ENCODE measurements around the gene TENM3. TPM values are rescaled to one million over a fixed set of nuclear protein-coding genes. Genes with fewer than 3 reads are reported as not detected.

The TENM3 gene
- polyA plus RNA-seq, 1 of the 3 experiments (the other 2 are of a cell fraction): 10.4 TPM

GRCh38 chr4:182644683-182645050, 401.5 kb downstream of the TENM3 start:
- Histone ChIP-seq H3K27ac (ENCODE audit: low read depth in 2 of 2, low read length in 1 of 2) (peak overlapping the region; percentile 53 to 90; a peak in 3 of 4 replicates), H3K4me3 (ENCODE audit: low read depth in 2 of 2, low read length in 1 of 2) (no peak overlapping the region), H4K20me1 (ENCODE audit: insufficient read depth) (no peaks in the 10 kb centered on the region), H3K27me3 (ENCODE audit: insufficient read depth) (no peaks in the 10 kb centered on the region), H3K4me2 (no peak overlapping the region), H3K9me3 (no peaks in the 10 kb centered on the region), H3F3A (replicated peaks; ENCODE audit: insufficient read depth) (peaks cover 27% of the 10 kb centered on the region), H2AFZ (ENCODE audit: low read depth) (no peak overlapping the region), H3K9me2 (no peaks in the 10 kb centered on the region), H3K9ac (no peak overlapping the region), H3K4me1 (ENCODE audit: control insufficient read depth in 1 of 2, insufficient read depth in 2 of 2, low read depth in 1 of 2, low read length in 1 of 2) (peaks cover 6% of the 10 kb centered on the region in 2 experiments; a peak in 3 of 4 replicates), H3K36me3 (replicated peaks in 1 of 2; ENCODE audit: control insufficient read depth in 1 of 2, insufficient read depth in 2 of 2, low read length in 1 of 2) (no peaks in the 10 kb centered on the region), H3K79me2 (ENCODE audit: insufficient read depth) (no peaks in the 10 kb centered on the region)
- DNase-seq: no peak
- TF ChIP-seq RCOR1 (IDR thresholded peaks at IDR 0.05; ENCODE audit: low read length): no peak
- no peak for TF ChIP-seq NRF1 (IDR thresholded peaks at IDR 0.05; ENCODE audit: low read depth, low read length)
- TF ChIP-seq TCF12 (IDR thresholded peaks at IDR 0.05): no peak
- TF ChIP-seq USF1 (IDR thresholded peaks at IDR 0.05; ENCODE audit: borderline replicate concordance, low read depth): no peak
- no peak for TF ChIP-seq CHD2 (IDR thresholded peaks at IDR 0.05; ENCODE audit: low read length, partially characterized antibody)
- no peak for TF ChIP-seq TEAD4 (IDR thresholded peaks at IDR 0.05; ENCODE audit: borderline replicate concordance, insufficient read depth)
- no peak for TF ChIP-seq YY1 (IDR thresholded peaks at IDR 0.05; ENCODE audit: low read depth)
- no peak for TF ChIP-seq PBX3 (IDR thresholded peaks at IDR 0.05)
- TF ChIP-seq MEF2A (IDR thresholded peaks at IDR 0.05; ENCODE audit: borderline replicate concordance, low read depth): no peak
- no peak for TF ChIP-seq MXI1 (IDR thresholded peaks at IDR 0.05; ENCODE audit: low read depth, low read length)
- TF ChIP-seq MAX (IDR thresholded peaks at IDR 0.05; ENCODE audit: low read depth): no peak
- no peak for TF ChIP-seq EP300 (IDR thresholded peaks at IDR 0.05; ENCODE audit: borderline replicate concordance in 1 of 2, low read depth in 1 of 2, low read length in 1 of 2)
- no peak for TF ChIP-seq JUND (IDR thresholded peaks at IDR 0.05)
- CTCF ChIA-PET: no interaction called here
- POLR2A ChIA-PET: interaction anchor here (0.6 kb wide), 1 partner anchor 94 kb away, joined by 3 read pairs; no protein-coding TSS in a partner anchor
- 45% methylated on average over 1 of the region's 1 CpG for WGBS (ENCODE audit: low lambda C conversion rate)

GRCh38 chr4:182645511-182645910, 402.3 kb downstream of the TENM3 start:
- Histone ChIP-seq H3K27ac (ENCODE audit: low read depth in 2 of 2, low read length in 1 of 2) (no peak overlapping the region), H3K36me3 (replicated peaks in 1 of 2; ENCODE audit: control insufficient read depth in 1 of 2, insufficient read depth in 2 of 2, low read length in 1 of 2) (no peaks in the 10 kb centered on the region), H3K4me3 (ENCODE audit: low read depth in 2 of 2, low read length in 1 of 2) (no peak overlapping the region), H3K4me1 (ENCODE audit: control insufficient read depth in 1 of 2, insufficient read depth in 2 of 2, low read depth in 1 of 2, low read length in 1 of 2) (peaks cover 6% of the 10 kb centered on the region in 2 experiments; a peak in 3 of 4 replicates), H3K27me3 (ENCODE audit: insufficient read depth) (no peaks in the 10 kb centered on the region), H3K9me3 (no peaks in the 10 kb centered on the region), H4K20me1 (ENCODE audit: insufficient read depth) (no peaks in the 10 kb centered on the region), H3K79me2 (ENCODE audit: insufficient read depth) (no peaks in the 10 kb centered on the region), H3K9me2 (no peaks in the 10 kb centered on the region), H3K4me2 (no peak overlapping the region), H3F3A (replicated peaks; ENCODE audit: insufficient read depth) (peaks cover 29% of the 10 kb centered on the region), H2AFZ (ENCODE audit: low read depth) (no peak overlapping the region), H3K9ac (no peak overlapping the region)
- no peak for TF ChIP-seq MXI1 (IDR thresholded peaks at IDR 0.05; ENCODE audit: low read depth, low read length)
- no peak for TF ChIP-seq FOXM1 (IDR thresholded peaks at IDR 0.05; ENCODE audit: low read depth)
- TF ChIP-seq RXRA (IDR thresholded peaks at IDR 0.05; ENCODE audit: borderline replicate concordance, low read depth): no peak
- no peak for TF ChIP-seq RCOR1 (IDR thresholded peaks at IDR 0.05; ENCODE audit: low read length)
- TF ChIP-seq POLR2AphosphoS5 (IDR thresholded peaks at IDR 0.05; ENCODE audit: low read depth, low read length): no peak
- TF ChIP-seq YY1 (IDR thresholded peaks at IDR 0.05; ENCODE audit: low read depth): no peak
- no peak for TF ChIP-seq SMC3 (IDR thresholded peaks at IDR 0.05; ENCODE audit: low read depth, low read length)
- TF ChIP-seq TAF1 (IDR thresholded peaks at IDR 0.05; ENCODE audit: borderline replicate concordance, low read depth, low read length): no peak
- TF ChIP-seq TEAD4 (IDR thresholded peaks at IDR 0.05; ENCODE audit: borderline replicate concordance, insufficient read depth): no peak
- no peak for TF ChIP-seq SIN3A (IDR thresholded peaks at IDR 0.05; ENCODE audit: borderline replicate concordance, low read depth, low read length)
- TF ChIP-seq TCF12 (IDR thresholded peaks at IDR 0.05): no peak
- ChIA-PET POLR2A (no interaction called here), CTCF (no interaction called here)
- WGBS (ENCODE audit: low lambda C conversion rate): 100% methylated on average over 1 of the region's 1 CpG
- no peak for DNase-seq
